GM12872 (cell line): Measurements from ENCODE around the gene SMIM28.

Source experiments
- TF ChIP-seq, protein P1 (sequence below): IDR thresholded peaks from 3 replicates; pipeline ENCODE4 v1.5.1; 2011; ENCODE audit warnings: low read depth, mild to moderate bottlenecking, low read length, moderate library complexity; ENCODE audit not compliant: insufficient read depth

The SMIM28 gene

DNA sequence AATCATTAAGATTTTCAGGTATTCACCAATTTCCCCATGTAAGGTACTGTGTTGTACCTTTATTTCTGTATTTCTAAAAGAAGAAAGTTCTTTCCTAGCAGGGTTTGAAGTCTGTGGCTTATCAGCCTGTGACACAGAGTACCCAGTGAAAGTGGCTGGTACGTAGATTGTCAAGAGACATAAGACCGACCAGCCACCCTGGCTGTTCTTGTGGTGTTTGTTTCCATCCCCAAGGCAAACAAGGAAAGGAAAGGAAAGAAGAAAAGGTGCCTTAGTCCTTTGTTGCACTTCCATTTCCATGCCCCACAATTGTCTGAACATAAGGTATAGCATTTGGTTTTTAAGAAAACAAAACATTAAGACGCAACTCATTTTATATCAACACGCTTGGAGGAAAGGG, 40.6 kb upstream of the SMIM28 start:
- TF ChIP-seq, protein P1, sequence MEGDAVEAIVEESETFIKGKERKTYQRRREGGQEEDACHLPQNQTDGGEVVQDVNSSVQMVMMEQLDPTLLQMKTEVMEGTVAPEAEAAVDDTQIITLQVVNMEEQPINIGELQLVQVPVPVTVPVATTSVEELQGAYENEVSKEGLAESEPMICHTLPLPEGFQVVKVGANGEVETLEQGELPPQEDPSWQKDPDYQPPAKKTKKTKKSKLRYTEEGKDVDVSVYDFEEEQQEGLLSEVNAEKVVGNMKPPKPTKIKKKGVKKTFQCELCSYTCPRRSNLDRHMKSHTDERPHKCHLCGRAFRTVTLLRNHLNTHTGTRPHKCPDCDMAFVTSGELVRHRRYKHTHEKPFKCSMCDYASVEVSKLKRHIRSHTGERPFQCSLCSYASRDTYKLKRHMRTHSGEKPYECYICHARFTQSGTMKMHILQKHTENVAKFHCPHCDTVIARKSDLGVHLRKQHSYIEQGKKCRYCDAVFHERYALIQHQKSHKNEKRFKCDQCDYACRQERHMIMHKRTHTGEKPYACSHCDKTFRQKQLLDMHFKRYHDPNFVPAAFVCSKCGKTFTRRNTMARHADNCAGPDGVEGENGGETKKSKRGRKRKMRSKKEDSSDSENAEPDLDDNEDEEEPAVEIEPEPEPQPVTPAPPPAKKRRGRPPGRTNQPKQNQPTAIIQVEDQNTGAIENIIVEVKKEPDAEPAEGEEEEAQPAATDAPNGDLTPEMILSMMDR = no peak

DNA sequence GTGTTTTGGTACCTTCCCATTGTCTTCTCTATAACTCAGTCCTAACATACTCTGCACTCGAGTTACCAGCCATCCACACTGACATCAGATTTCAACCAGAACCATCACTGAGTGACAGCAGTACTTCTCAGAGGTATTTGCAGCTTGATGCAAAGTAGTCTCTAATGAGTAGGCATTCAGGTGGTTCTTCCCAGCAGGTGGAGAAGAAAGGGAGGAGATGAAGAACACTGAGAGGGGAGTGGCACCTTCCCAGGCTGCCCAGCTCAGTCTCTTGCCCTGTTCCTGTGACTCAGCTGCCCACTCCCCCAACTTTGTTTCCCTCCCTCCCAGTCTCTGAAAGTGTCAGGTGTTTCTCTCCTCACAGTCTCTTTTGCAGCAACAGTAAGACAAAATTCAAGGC, 38.7 kb upstream of the SMIM28 start:
- TF ChIP-seq, protein P1 = no peak

DNA sequence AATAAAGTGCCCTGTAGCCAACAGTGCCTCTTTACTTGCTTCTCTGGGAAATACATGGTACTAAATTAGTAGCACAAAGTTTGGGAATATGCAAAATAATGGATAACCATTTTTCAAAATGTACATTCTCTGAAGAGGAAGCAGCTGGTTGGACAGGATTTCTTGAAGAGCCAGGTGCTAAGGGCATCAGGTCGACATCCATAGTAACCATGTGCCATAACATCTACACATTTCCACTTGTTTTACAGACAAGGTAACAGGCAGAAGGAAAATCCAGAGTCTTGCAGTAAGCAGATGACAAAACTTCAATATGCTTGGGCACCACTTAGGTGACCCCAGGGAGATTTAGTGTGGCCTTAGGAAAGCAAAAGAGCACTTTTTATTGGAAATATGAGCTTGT, 36.5 kb upstream of the SMIM28 start:
- TF ChIP-seq, protein P1 = no peak

DNA sequence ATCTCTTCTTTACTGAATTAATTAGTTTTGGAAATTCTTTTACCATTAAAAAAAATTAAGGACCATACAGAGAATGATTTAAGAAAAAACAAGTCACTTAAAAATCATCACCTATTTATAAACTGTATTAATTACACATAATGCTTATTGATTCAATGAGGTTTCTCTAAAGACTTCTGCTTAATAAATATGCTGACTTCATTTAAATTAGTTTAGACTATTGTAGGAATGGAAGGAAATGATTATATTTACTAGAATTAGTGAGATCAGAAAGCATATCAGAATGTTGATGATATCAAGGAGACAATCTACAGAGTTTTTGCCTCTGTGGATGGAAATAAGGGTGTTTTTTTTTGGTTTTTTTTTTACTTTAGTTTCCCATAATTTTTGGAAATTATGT, 34.6 kb upstream of the SMIM28 start:
- TF ChIP-seq, protein P1 = no peak

DNA sequence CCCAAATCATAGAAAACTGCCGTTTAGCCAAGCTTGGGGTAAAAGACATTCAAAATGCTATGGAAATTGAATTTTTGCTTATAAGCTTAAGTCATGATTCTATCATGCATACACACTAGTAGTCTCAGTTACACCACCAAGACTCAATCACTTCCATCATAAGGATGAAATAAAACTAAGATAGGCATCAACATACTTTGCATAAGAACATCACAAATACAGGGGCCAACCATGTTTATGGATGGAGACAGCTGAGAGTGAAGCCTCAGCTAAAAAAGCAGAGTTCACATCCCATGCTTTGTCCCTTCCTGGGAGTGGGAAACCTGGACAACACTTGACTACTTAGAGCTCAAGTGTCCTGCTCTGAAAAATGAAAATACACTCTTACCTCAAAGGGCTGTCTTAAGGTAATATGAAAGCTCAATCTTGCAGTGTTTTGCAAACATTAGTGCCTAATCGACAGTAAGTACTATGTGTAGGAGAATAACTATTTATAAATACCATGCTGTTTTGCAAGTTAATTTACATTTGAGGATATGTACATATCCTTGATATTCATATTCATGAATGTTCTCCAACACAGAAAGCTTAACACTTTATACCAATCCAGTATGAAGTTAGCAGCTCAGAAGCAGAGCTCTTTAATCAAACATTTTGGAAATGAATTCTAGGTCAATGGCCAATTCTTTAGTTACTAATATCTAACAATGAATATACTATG, 32.0 kb upstream of the SMIM28 start:
- TF ChIP-seq, protein P1 = no peak

DNA sequence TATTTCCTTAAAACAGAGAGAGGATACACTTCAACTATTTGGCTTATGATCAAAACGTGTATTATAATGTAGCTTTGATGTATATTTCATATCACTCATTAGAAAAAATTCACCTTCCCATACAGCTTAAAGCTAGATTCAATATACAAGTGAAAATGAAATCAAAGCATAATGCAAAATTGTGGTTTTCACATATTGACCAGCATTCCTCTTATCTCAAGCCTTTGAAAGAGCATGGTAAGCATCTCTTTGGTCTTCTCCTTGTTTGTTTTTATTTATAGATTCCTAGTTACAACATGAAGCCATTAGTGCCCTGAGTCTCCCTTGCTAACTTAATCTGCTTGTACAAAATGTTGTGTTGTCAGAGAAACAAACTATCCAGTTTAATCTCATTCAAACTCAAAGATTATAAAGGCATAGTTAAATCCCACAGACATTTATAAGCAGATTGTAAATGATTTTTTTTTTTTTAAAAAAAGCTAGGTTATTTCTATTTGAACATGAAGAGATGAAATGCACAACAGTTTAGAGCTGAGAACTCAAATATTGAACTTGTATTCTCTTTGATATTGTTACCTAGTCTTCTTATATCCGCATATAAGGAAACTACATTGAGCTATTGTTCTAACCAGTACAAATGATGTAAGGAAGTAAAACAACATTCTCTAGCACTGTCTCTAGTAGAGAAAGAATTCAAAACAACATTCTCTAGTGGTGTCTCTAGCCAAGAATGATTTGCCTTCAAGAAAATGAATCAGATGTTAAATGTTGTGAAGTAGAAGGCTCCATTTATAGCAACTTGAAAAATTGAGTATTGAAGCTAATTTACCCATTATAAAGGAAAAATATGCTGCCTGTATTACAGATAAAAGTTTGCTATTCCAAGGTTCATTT, 31.2 kb upstream of the SMIM28 start:
- TF ChIP-seq, protein P1 = no peak

DNA sequence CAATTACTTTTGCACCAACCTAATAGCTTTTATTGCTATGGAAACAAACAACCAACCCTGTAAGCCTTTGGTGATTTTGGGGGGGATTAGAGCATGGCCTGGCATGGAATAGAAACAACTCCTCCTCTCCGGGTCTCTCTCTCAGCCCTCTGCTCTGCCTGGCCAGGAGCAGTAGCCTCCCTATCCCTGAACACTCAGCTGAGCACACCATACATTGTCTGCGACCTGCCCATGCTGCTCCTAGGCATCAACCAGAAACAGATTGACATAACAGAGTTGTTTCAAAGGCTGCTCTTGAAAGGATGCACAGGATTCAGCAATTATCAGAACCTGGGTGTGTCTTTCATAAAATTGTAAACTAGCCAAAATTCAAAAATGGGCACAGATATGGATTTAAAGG, 29.8 kb upstream of the SMIM28 start:
- TF ChIP-seq, protein P1 = no peak
